HG02678 (cell line): ENCODE measurements around the gene POLA2.
"Not testable (repeated sequence)": the region's sequence is repeated elsewhere in the genome, so short reads cannot be mapped to it uniquely, and the experiment has no call there.

Source experiments
- ATAC-seq: cut with Tn5 transposase; IDR thresholded peaks from one replicate; pipeline ENCODE4 v1.9.1; 2021; ENCODE audit warnings: mild to moderate bottlenecking, moderate library complexity; ENCODE audit not compliant: unreplicated experiment

POLA2 gene

DNA sequence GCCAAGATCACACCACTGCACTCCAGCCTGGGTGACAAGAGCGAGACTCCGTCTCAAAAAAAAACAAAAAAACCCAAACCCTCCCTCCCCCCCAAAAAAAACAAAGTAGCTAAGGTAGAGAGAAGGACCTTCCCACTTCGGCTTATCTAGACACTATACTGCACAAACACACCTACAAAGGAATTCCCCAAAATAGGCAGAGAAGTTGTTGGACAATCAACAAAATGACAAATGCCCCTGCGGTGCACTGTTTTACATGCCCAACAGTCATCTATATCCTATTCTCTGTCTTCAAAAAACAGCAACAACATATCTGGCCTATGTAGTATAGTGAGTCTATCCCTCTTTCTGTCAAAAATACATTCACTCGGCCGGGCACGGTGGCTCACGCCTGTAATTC lies 65.3 kb downstream of the POLA2 start:
- no peak for ATAC-seq

DNA sequence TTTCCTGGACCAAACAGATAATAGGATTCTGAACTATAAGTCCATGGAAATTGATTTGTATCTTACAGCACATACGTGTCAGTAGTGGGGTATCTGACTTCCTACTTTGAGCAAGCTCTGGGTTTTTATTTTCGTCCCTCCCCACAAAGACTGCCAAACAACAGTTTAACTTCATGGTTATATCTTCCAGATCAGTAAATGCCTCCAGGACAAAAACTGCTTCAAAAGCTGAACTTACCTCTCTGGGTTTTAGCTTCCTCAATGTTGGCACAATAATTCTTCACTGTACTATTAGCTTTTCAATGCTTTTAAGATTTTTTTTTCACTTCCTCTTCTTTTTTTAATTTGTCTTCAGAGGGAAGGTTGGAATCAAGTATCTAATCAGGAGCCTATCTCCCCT lies 67.7 kb downstream of the POLA2 start:
- ATAC-seq: no peak

DNA sequence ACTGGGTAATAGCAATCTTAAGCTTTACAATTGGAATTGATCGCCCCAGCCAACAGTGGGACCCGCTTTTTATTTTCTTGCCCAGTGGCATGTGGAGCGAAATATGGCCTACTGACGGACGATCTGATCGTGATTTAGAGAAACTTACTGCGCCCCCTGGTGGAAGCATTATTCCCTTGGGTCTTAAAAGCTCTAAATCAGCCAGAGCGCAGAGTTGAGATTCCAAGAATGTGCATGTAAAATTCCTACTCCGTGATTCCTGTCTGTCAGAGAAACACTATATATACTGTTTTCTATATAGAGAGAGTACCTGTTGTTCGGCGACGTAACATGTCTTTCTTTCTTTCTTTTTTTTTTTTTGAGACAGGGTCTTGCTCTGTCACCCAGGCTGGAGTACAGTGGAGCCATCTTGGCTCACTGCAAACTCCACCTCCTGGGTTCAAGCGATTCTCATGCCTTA lies 68.2 kb downstream of the POLA2 start:
- no peak for ATAC-seq

DNA sequence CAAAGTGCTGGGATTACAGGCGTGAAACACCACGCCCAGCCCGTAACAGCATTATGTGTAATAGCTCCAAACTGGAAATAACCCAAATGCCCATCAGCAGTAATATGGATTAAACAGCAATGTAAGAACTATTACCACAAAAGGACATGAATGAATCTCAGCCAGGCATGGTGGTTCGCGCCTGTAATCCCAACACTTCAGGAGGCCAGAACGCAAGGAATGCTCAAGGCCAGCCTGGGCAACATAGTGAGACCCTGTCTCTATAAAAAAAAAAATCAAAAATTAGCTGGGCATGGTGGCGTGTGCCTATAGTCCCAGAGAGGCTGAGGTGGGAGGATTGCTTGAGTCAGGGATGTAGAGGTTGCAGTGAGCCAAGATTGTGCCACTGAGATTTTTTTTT lies 68.8 kb downstream of the POLA2 start:
- no peak for ATAC-seq

DNA sequence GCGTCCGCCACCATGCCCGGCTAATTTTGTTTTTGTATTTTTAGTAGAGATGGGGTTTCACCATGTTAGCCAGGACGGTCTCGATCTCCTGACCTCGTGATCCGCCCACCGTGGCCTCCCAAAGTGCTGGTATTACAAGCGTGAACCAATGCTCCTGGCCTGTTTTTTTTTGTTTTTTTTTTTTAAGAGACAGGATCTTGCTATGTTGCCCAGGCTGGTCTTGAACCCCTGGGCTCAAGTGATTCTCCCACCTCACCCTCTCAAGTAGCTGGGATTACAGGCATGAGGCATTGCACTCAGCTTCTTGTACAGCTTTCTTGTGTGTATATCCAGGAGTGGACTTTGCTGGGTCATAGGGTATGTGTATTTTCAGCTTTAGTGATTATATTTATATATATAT lies 70.8 kb downstream of the POLA2 start:
- not testable (repeated sequence) for ATAC-seq

DNA sequence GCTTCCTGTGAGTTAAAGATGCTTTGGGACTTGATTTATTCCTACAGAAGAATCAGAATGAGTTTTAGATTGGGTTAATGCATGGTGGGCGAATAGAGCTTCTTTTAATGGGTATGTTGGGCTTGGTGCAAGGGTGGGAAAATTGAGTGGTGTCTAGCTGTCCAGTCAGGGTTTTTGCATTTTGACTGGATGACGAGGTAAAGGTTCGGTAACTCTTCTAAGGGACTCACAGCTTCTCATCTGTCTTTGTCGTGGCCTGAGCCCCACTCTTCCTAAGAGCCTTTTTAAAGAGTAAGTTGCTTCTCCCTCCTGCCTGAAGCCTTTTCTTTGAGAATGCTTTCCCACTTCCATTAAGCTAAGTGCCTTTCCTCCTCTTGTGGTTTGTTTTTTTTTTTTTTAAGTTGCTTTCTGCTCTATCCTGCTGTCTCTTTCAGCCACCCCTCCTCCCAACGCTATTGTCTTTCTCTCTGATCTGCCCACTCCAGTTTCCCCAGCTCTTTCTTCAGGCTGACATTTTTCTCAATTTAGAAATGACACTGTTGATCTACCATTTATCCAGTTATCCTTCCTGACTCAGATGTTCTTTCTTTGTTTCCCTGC lies 73.0 kb downstream of the POLA2 start:
- no peak for ATAC-seq

DNA sequence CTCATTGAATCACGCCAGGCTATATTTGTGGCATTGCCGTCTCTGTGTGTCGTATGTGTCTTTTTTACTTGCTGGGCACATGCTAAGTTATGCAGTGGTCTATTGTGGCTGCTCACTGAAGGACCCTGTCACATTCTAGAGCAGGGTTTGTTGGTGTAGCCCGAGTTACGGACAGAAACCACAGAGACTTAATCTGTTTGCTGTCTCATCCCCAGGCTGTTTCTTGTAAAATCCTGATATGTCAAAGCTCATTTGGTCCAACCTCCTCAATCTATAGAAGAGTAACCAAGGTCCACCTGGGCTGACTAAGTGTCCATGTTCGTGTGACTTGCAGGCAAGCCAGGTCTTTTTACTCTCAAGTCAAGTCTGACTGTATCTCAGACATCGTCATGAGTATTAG lies 76.9 kb downstream of the POLA2 start:
- no peak for ATAC-seq

DNA sequence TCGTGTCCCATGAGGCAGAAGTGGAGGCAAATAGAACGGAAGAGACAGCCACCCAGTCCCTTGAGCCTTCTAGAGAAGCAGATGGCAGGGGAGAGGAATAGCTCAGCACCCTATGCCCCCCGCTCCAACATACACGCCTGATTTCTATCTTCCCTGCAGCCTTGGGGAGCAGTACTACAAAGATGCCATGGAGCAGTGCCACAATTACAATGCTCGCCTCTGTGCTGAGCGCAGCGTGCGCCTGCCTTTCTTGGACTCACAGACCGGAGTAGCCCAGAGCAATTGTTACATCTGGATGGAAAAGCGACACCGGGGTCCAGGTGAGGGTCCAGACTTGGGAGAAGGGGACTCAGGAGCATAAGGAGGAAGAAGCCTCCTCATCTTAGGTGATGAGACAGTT lies 78.5 kb downstream of the POLA2 start:
- no peak for ATAC-seq

DNA sequence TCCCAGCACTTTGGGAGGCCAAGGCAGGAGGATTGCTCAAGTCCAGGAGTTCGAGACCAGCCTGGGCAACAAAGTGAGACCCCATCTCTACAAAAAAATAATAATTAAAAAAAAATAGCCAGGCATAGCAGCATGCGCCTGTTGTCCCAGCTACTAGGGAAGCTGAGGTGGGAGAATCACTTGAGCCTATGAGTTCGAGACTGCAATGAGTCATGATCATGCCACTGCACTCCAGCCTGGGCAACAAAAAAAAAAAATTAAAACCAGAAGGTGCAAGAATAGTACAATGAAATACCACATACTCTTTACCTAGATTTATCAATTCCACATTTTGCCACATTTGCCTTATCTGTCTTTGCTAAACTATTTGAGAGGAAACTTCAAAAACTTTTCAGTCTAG lies 80.1 kb downstream of the POLA2 start:
- ATAC-seq: no peak
